ENCODE results near the gene RIPPLY3.

The RIPPLY3 gene

DNA sequence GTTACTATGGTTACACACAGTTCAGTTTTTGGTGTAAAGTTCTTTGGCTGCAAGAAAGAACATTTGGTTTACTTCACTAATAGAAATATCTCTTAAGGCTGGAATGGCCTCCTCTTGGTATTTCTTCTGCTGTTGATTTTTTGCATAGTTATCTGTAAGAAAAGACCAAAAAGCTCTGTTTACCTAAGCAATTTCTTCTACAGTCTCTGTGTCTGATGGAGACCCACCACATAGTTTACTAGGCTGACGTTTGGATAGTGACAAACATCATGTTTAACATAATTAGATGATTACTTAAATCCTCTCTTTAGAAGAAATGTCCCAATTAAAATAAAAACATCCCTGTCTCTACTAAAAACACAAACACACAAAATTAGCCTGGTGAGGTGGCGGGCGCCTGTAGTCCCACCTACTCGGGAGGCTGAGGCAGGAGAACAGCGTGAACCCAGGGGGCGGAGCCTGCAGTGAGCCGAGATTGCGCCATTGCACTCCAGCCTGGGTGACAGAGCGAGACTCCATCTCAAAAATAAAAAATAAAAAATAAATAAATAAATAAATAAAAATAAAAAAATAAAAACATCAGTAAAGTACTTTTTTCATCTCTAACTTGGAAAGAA lies 59.2 kb downstream of the RIPPLY3 start:
- TF ChIP-seq, protein P1, sequence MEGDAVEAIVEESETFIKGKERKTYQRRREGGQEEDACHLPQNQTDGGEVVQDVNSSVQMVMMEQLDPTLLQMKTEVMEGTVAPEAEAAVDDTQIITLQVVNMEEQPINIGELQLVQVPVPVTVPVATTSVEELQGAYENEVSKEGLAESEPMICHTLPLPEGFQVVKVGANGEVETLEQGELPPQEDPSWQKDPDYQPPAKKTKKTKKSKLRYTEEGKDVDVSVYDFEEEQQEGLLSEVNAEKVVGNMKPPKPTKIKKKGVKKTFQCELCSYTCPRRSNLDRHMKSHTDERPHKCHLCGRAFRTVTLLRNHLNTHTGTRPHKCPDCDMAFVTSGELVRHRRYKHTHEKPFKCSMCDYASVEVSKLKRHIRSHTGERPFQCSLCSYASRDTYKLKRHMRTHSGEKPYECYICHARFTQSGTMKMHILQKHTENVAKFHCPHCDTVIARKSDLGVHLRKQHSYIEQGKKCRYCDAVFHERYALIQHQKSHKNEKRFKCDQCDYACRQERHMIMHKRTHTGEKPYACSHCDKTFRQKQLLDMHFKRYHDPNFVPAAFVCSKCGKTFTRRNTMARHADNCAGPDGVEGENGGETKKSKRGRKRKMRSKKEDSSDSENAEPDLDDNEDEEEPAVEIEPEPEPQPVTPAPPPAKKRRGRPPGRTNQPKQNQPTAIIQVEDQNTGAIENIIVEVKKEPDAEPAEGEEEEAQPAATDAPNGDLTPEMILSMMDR (conservative IDR thresholded peaks at IDR 0.05; ENCODE audit: control insufficient read depth, insufficient read depth, low read depth, low read length) = no peak
- no peak overlapping the region for H3K4me3 ChIP-seq (ENCODE audit: control insufficient read depth, low read depth, low read length)
- DNase-seq (ENCODE audit: low read depth) = no peak
